ENCODE measurements around the gene GNAI2.

GNAI2 gene

DNA sequence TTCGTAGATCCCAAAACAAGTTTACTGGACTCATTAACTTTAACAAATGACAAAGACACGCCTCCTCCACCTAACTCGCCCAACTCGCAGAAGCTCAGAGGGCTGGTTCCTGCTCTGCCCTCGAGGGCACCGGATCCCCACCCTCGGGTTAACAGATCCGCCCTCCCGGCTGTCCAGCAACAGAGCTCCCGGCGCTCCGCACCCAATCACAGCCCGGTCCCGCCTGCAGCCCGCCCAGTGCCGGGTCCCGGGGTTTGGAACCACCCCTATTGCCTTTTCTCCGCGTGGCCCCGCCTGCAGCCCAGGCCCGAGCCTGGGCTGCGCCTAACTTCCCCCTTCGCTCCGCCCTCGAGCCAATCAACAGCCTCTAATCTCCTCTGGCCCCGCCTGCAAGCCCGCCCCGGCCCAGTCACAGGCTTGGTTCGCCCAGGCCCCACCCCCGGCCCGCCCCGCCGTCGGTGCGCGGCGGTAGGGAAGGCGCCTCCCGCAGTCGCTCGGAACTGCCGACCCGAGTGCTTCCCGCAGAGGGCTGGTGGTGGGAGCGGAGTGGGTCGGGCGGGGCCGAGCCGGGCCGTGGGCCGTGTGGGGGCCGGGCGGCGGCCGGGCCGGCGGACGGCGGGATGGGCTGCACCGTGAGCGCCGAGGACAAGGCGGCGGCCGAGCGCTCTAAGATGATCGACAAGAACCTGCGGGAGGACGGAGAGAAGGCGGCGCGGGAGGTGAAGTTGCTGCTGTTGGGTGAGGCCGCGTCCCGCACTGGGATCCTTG, at the start of gene GNAI2:
GNAI2 (plus strand) TSS at position 489 of the 768 bp plus-strand sequence; CDS start at position 621, 132 bp downstream.
- TF ChIP-seq, protein P1, sequence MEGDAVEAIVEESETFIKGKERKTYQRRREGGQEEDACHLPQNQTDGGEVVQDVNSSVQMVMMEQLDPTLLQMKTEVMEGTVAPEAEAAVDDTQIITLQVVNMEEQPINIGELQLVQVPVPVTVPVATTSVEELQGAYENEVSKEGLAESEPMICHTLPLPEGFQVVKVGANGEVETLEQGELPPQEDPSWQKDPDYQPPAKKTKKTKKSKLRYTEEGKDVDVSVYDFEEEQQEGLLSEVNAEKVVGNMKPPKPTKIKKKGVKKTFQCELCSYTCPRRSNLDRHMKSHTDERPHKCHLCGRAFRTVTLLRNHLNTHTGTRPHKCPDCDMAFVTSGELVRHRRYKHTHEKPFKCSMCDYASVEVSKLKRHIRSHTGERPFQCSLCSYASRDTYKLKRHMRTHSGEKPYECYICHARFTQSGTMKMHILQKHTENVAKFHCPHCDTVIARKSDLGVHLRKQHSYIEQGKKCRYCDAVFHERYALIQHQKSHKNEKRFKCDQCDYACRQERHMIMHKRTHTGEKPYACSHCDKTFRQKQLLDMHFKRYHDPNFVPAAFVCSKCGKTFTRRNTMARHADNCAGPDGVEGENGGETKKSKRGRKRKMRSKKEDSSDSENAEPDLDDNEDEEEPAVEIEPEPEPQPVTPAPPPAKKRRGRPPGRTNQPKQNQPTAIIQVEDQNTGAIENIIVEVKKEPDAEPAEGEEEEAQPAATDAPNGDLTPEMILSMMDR (IDR thresholded peaks at IDR 0.05; ENCODE audit: borderline replicate concordance, insufficient read depth, low read depth, low read length) = no peak
- peak within 1 kb of the TSS; percentile 89 for H3K4me3 ChIP-seq (ENCODE audit: low read depth, low read length)

DNA sequence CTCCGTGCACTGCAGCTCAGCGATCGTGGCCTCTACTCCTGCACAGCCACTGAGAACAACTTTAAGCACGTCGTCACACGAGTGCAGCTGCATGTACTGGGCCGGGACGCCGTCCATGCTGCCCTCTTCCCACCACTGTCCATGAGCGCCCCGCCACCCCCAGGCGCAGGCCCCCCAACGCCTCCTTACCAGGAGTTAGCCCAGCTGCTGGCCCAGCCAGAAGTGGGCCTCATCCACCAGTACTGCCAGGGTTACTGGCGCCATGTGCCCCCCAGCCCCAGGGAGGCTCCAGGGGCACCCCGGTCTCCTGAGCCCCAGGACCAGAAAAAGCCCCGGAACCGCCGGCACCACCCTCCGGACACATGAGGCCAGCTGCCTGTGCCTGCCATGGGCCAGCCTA, 48.3 kb upstream of the GNAI2 start:
- TF ChIP-seq, protein P1 (IDR thresholded peaks at IDR 0.05; ENCODE audit: borderline replicate concordance, insufficient read depth, low read depth, low read length) = no peak
- no peak overlapping the region for H3K4me3 ChIP-seq (ENCODE audit: low read depth, low read length)

DNA sequence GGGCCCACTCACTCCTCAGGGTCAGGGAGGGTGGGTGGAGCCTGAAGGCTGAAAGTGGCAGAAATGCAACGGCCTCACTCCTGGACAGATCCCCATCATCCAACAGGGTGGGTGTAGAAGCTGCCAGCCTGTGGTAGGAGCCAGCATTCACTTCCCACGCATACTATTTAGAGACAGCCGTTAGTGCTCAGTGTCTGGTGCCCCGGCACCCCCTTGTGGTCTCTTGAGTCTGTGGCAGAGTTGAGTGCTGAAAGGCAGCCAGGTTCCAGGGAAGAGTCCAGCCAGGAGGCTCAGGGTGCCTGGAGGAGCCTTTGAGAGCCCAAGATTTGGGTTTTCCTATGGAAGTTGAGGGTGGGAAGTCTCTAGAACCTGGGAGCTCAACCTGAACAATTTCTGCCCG, 46.7 kb upstream of the GNAI2 start:
- no peak overlapping the region for H3K4me3 ChIP-seq (ENCODE audit: low read depth, low read length)
- TF ChIP-seq, protein P1 (IDR thresholded peaks at IDR 0.05; ENCODE audit: borderline replicate concordance, insufficient read depth, low read depth, low read length) = peak; percentile 67

DNA sequence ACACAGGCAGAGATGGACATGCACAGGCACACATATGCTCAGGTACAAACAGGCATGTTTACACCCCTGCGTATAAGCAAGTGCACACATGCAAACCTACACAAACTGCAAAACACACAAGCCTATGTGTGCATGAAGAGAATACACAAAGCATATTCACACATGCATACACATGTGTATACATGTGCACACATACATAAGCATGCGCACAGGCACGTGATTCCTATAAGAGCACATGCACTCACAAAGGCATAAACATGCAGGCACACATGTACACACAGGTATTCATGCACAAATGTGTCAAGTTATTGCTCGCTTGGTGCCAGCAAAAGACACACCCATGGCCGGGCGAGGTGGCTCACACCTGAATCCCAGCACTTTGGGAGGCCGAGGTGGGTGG, 46.0 kb upstream of the GNAI2 start:
- TF ChIP-seq, protein P1 (IDR thresholded peaks at IDR 0.05; ENCODE audit: borderline replicate concordance, insufficient read depth, low read depth, low read length) = no peak
- H3K4me3 ChIP-seq (ENCODE audit: low read depth, low read length) = no peak overlapping the region

DNA sequence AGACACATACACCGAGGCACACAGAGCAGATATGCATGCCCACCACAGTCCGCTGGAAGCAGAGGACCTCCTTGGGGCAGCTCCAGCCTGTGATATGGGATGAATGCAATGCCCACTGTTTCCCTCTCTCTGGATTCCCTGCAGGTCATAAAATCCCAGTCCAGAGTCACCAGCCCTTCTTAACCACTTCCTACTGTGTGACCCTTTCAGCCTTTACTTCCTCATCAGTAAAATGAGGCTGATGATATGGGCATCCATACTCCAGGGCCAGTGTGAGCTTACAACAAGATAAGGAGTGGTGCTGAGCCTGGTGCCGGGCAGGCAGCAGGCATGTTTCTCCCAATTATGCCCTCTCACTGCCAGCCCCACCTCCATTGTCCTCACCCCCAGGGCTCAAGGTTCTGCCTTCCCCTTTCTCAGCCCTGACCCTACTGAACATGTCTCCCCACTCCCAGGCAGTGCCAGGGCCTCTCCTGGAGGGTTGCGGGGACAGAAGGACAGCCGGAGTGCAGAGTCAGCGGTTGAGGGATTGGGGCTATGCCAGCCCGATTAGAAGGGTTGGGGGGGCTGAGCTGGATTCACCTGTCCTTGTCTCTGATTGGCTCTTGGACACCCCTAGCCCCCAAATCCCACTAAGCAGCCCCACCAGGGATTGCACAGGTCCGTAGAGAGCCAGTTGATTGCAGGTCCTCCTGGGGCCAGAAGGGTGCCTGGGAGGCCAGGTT, 44.9 kb upstream of the GNAI2 start, which contains the start of gene GNAT1:
GNAT1 (plus strand) TSS at position 675 of the 725 bp plus-strand sequence. CDS start 116 bp downstream, outside the sequence.
- TF ChIP-seq, protein P1 (IDR thresholded peaks at IDR 0.05; ENCODE audit: borderline replicate concordance, insufficient read depth, low read depth, low read length) = no peak

DNA sequence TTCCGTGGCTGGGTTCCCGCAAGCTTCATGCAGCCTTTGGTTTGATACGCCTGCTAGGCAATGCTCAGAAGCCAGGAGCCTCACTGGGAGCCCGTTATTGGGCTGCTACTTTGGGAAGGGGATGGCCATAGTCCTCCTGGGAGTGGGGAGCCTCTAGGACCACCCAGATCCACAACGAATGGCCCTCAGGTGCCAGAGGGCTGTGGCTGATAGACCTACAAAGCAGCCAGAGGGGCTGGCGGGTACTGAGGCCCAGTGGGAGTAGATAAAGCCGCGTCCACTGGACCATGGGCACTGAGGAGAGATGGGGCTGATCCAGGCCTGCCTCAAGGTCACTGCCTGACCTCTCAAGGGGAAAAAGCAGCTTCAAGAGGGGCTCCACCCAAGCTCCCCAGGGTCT, 43.9 kb upstream of the GNAI2 start:
- TF ChIP-seq, protein P1 (IDR thresholded peaks at IDR 0.05; ENCODE audit: borderline replicate concordance, insufficient read depth, low read depth, low read length) = no peak
- no peak overlapping the region for H3K4me3 ChIP-seq (ENCODE audit: low read depth, low read length)

More for the DNA sequence above, 44.9 kb upstream of the GNAI2 start, which contains the start of gene GNAT1:
- no peak within 1 kb of the TSS for H3K4me3 ChIP-seq (ENCODE audit: low read depth, low read length)

Measured in GM12875 (cell line).